GM19023 (cell line): Measurements from ENCODE around the gene PCGF3.
"Not testable (repeated sequence)": the region's sequence is repeated elsewhere in the genome, so short reads cannot be mapped to it uniquely, and the experiment has no call there.

ENCODE experiments used
- ATAC-seq: cut with Tn5 transposase; IDR thresholded peaks from one replicate; pipeline ENCODE4 v1.9.1; 2021; ENCODE audit warnings: mild to moderate bottlenecking, moderate library complexity; ENCODE audit not compliant: unreplicated experiment

Gene PCGF3

DNA sequence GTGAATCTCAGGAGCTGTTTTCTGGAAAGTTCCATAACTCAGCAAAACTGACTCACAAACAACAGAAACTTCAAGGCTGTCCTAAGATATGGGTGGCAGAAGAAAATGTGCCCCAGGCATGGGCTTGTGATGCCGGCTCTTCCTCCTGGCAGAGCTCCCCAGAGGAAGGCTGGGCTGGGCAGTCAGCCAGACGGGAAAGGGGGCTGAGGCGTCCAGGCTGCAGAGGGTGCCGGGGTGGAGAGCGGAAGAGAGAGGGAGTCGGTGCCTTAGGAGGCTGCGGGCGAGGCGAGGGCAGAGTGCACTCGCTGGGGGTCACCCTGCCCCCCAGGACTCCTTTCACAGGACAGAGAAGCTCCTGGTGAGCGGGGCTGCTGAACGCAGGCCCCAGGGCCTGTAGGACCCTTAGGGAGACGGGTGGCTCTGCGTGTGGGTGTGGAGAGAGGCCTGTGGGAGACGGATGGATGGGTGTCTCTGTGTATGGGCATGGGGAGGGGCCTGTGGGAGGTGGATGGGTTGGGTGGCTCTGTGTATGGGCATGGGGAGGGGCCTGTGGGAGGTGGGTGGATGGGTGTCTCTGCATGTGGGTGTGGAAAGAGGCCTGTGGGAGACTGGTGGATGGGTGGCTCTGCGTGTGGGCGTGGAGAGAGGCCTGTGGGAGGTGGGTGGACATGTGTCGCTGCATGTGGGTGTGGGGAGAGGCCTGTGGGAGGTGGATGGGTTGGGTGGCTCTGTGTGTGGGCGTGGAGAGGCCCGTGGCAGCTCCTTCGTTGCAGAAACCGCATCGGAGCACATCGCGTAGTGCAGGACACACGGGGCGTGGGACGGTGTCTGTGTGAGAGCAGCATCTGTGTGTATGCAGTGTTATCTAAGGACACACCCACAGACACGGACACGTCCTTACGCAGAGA, 15.9 kb downstream of the PCGF3 start:
- no peak for ATAC-seq

DNA sequence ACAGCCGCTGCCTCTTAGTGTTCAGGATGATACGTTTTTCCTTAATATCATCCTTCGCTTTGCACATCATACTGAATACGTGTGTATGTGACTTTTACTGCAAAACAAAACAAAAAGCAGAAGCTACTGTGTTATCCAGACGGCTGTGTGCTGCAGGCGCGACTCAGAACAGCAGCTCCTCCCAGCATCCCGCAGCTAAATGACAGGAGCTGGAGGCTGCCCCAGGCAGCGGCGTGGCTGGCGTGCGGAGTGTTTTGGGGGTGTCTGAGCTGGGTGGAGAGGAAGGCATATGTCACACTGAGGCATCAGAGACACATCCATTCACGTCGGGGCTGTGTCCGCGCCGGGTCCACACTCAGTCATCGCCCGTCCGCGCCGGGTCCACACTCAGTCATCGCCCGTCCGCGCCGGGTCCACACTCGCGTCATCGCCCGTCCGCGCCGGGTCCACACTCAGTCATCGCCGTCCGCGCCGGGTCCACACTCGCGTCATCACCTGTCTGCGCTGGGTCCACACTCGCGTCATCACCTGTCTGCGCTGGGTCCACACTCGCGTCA, 16.6 kb downstream of the PCGF3 start:
- ATAC-seq, result no peak

DNA sequence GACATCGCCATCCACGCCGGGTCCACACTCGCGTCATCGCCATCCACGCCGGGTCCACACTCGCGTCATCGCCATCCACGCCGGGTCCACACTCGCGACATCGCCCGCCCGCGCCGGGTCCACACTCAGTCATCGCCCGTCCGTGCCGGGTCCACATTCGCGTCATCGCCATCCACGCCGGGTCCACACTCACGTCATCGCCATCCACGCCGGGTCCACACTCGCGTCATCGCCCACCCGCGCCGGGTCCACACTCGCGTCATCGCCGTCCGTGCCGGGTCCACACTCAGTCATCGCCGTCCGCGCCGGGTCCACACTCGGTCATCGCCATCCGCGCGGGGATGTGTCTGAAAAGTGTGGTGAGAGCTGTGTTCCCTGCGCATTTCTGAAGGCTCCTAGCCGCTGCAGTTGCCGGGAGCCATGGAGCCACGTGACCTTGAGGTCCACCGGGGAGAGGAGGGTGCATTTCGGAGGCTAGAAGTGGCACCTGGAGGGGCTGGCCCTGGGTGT, 17.3 kb downstream of the PCGF3 start:
- ATAC-seq, result no peak

GRCh38 chr4:723751-724530, 18.3 kb downstream of the PCGF3 start:
- no peak for ATAC-seq

- ATAC-seq, result no peak
Measured at GRCh38 chr4:725391-726234, 20.0 kb downstream of the PCGF3 start.

DNA sequence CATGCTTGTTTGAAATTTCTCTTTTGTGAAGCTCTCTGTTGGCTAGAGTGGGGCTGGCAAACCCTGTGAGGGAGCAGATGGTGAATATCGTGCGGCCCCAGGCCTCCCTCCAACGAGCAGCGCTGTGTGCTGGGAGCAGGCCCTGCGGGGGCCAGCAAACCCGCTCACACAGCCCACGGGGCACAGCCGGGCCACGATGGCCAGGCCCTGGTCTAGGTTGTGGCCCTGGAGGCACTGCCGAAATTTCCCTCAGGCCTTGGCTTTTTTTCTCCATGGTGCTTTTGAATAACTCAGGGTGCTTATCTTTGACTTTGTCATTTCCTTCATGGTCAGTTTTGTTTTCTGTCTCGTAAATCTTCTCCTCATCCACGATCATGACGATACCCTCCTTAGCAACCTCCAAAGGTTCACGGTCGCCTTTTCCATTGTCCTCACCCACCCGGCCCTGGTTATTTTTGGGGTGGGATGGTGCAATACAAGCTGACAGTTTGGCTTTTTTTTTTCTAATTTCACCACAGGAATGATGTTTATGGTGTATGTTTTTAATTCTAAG, 20.7 kb downstream of the PCGF3 start:
- ATAC-seq, result no peak

DNA sequence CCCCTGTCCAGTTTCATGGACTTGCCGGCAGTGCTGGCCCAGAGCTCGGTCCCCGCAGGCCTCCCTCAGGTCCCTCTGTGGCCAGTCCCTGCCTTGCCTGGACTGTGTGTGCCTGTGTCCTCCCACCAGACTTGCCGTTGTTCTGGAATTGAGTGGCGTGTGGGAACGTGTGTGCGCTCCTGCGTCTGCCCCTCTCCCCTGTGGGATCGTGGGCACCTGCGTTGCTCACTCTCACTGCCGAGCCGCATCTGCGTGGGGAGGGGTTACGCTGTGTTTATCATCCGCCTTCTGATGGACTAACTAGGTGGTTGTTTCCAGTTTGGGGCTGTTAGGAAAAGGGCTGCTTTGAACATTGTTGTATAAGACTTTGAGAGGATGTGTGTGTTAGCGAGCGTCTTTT, 21.2 kb downstream of the PCGF3 start:
- ATAC-seq, result no peak

- no peak for ATAC-seq
Measured at GRCh38 chr4:727576-727975, 21.9 kb downstream of the PCGF3 start.

DNA sequence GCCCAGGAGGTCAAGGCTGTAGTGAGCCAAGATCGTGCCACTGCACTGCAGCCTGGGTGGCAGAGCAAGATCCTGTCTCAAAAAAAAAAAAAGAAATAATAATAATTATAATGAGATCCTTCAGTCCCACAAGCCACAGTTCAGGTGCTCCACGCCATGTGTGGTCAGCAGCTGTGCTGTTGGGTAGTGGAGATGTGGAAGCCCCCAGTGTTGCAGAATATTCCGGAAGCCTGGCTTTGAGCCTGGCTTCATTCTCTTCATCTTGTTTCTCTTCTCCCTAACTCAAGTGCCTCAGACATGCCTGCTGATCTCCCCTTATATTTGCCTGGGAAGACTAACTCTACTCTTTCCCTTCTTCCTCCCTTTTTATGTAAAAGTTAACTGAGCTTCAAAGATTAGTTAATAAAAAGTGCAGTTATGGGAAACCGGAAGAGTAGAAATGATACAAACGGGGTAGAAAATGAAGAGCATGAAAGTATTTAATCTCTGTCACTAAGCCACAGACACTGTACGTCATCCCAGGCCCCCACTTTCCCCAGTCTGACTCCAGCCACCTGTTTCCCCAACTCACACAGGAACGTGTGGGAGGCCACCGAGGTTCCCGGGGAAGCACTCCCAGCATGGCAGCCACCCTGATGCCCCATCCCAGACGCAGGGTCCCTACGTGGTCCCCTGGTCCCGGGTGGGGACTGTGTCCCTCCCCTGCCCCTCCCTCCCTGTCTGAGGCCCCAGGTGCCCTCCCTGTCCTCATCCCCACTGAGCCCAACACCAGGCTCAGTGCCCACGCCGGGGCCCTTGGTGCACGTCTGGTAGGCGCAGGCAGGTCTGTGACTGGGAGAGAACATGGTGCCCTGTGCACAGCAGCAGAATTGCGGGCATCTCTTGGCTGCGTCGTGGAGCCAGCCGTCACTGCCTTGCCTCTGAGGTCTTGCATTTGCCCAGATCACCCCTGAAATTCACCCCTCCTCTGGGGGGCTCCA, 24.0 kb downstream of the PCGF3 start:
- ATAC-seq, result no peak

DNA sequence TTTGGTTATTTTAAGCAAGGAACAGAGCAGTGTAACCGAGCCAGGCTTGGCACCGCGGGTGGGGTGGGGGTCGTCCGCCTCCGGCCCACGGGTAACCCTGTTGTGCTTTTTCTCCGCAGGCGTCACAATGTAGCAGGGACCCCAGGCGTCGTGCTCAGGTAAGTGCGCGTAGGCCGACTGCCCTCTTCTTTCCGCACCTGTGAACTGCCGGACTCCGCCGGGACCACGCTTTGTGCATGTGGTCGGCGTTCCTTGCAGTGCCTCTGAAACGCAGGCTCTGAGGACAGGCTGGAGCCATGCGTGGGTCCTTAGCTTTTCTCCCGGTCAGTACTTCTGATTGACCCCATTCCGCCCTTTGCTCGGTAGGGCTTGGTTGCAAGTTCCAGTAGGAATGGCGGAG, 24.9 kb downstream of the PCGF3 start:
- ATAC-seq, result no peak

DNA sequence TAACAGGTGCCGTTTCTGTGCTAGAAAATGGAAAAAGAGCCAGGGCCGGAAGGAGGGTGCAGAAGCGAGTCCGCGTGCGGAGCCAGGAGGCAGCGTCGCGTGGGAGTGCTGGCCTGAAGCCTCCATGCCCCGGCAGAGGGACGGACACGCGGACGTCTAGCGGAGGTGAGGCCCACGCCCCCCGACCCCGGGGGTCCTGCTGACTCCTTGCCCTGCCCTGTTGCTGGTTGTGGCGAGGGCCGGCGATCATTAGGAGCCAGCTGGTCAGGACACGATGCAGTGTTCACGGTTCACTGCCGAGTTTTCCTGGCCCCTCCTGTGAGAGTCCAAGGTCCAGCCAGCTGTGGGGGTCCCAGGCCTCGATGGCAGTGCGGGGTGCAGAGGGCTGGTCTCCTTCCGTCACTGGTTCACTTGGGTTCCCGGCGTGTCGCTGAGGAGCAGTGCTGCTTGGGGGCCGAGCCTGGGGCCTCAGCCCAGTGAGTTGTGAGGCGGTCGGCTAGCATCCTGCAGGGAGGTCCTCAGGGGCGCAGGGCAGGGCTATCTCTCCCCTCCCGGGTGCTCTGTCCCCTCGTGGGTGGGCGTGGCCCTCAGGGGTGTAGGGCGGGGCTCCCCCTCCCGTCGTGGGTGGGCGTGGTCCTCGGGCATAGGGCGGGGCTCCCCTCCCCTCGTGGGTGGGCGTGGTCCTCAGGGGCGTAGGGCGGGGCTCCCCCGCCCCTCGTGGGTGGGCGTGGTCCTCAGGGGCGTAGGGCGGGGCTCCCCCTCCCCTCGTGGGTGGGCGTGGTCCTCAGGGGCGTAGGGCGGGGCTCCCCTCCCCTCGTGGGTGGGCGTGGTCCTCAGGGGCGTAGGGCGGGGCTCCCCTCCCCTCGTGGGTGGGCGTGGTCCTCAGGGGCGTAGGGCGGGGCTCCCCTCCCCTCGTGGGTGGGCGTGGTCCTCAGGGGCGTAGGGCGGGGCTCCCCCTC, 25.6 kb downstream of the PCGF3 start:
- ATAC-seq, result not testable (repeated sequence)

DNA sequence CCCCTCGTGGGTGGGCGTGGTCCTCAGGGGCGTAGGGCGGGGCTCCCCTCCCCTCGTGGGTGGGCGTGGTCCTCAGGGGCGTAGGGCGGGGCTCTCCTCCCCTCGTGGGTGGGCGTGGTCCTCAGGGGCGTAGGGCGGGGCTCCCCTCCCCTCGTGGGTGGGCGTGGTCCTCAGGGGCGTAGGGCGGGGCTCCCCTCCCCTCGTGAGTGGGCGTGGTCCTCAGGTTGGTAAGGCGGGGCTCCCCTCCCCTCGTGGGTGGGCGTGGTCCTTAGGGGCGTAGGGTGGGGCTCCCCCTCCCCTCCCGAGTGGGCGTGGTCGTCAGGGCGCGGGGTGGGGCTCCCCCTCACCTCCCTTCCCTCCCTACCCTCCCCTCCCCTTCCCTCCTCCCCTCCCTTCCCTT, 26.3 kb downstream of the PCGF3 start:
- not testable (repeated sequence) for ATAC-seq

GRCh38 chr4:732486-732885, 26.9 kb downstream of the PCGF3 start:
- ATAC-seq, result no peak

DNA sequence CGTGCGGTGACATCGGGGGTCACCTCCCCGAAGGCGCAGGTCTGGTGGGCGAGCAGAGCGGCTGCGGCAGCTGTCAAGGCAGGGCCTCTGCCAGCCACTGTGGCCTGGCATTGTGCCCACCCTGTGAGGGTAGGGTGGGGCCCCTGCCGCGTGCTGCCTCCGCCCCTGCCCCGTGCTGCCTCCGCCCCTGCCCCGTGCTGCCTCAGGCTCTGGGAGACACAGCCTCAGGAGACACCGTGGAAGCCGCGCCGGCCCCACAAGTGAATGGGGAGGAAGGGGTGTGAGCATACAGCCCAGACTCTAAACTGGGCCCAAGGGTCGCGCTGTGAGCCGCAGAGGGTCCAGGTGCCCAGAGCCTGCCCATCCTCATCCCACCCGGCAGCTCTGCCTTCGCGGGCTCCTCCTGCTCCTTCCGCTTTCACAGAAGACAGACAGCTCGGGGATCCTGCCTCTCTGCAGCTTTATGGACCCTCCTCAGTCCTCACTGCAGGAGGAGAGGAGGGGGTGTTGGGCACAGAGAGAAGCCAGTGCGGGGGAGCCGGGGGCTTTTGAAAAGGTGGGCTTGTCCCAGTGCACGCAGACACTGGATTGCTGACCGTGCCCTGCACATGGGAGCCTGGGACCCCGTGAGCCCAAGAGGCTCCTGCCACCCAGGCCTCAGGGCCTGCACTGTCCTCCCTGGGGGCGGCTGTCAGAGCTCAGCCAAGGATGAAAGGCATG, 27.4 kb downstream of the PCGF3 start:
- ATAC-seq, result no peak

DNA sequence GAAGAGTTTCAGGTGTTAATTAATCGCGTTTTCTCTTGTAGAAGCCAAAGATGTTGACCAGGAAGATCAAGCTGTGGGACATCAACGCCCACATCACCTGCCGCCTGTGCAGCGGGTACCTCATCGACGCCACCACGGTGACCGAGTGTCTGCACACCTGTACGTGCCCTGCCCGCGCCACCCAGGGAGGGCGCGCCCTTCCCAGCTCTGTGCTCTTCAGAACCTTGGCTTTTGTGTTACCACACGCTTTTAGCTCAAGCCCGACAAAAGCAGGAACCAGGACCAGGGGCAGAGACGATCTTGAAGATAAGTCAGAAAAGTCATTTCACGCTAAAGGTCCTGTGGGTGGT, 28.0 kb downstream of the PCGF3 start:
- ATAC-seq, result no peak

DNA sequence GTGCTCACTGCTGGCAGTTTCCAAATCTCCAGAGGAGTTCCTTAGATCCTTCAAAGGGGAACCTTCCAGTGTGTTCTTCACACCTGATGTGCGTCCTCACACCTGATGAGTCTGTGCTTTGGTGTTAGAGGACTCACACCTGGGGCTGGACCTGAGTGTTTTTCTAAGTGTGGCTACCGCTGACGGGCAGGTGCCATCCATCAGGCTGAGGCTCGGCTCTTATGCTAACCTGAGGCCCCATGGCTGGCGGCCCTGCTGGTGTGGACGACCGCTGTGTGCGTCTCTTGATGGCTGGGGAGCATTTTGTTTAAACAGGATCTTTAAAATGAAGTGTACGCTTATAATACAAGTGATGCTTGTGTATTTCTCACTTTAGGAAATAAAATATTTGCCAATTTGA, 28.4 kb downstream of the PCGF3 start:
- no peak for ATAC-seq

- ATAC-seq, result no peak
Measured at GRCh38 chr4:734951-735350, 29.3 kb downstream of the PCGF3 start.

GRCh38 chr4:735583-735982, 30.0 kb downstream of the PCGF3 start:
- ATAC-seq, result no peak
